Measurements from ENCODE around the gene PTPRM.

The PTPRM gene

GRCh38 chr18:8260319-8260718, 693.2 kb downstream of the PTPRM start:
- no peaks in the 10 kb centered on the region for H3K4me1 Mint-ChIP-seq
- CTCF ChIA-PET = no interaction called here
- DNase-seq = no peak

GRCh38 chr18:8260827-8261226, 693.7 kb downstream of the PTPRM start:
- no peaks in the 10 kb centered on the region for H3K27me3 Mint-ChIP-seq
- CTCF ChIA-PET = no interaction called here
- H3K4me1 Mint-ChIP-seq = no peaks in the 10 kb centered on the region
- no peaks in the 10 kb centered on the region for H3K36me3 Mint-ChIP-seq
- no peak overlapping the region for H3K27ac Mint-ChIP-seq
- DNase-seq = no peak
- H3K4me3 Mint-ChIP-seq = no peak overlapping the region
- H3K9me3 Mint-ChIP-seq = no peaks in the 10 kb centered on the region

More at GRCh38 chr18:8260319-8260718, 693.2 kb downstream of the PTPRM start:
- Mint-ChIP-seq H3K9me3 (no peaks in the 10 kb centered on the region), H3K4me3 (no peak overlapping the region), H3K36me3 (no peaks in the 10 kb centered on the region), H3K27me3 (no peaks in the 10 kb centered on the region), H3K27ac (no peak overlapping the region)

- H3K9me3 Mint-ChIP-seq = no peaks in the 10 kb centered on the region
- no peaks in the 10 kb centered on the region for H3K27me3 Mint-ChIP-seq
- CTCF ChIA-PET = no interaction called here
These were observed 694.6 kb downstream of the PTPRM start for GRCh38 chr18:8261651-8262091.

GRCh38 chr18:8262221-8262620, 695.1 kb downstream of the PTPRM start:
- no peak for DNase-seq
- no peaks in the 10 kb centered on the region for H3K36me3 Mint-ChIP-seq
- CTCF ChIA-PET = no interaction called here
- H3K9me3 Mint-ChIP-seq = no peaks in the 10 kb centered on the region
- H3K27me3 Mint-ChIP-seq = no peaks in the 10 kb centered on the region
- no peak overlapping the region for H3K4me3 Mint-ChIP-seq
- no peak overlapping the region for H3K27ac Mint-ChIP-seq
- H3K4me1 Mint-ChIP-seq = no peaks in the 10 kb centered on the region

More at GRCh38 chr18:8261651-8262091, 694.6 kb downstream of the PTPRM start:
- Mint-ChIP-seq H3K27ac (no peak overlapping the region), H3K4me1 (no peaks in the 10 kb centered on the region), H3K36me3 (no peaks in the 10 kb centered on the region), H3K4me3 (no peak overlapping the region)
- DNase-seq = no peak

- no peaks in the 10 kb centered on the region for H3K9me3 Mint-ChIP-seq
- no peak overlapping the region for H3K27ac Mint-ChIP-seq
- no peaks in the 10 kb centered on the region for H3K36me3 Mint-ChIP-seq
- CTCF ChIA-PET = no interaction called here
- H3K27me3 Mint-ChIP-seq = no peaks in the 10 kb centered on the region
- no peaks in the 10 kb centered on the region for H3K4me1 Mint-ChIP-seq
- no peak for DNase-seq
- no peak overlapping the region for H3K4me3 Mint-ChIP-seq
These were observed 697.0 kb downstream of the PTPRM start for GRCh38 chr18:8264116-8264515.

- H3K4me1 Mint-ChIP-seq = no peaks in the 10 kb centered on the region
- no peaks in the 10 kb centered on the region for H3K9me3 Mint-ChIP-seq
- DNase-seq = no peak
- no peaks in the 10 kb centered on the region for H3K36me3 Mint-ChIP-seq
- no peak overlapping the region for H3K4me3 Mint-ChIP-seq
- no peak overlapping the region for H3K27ac Mint-ChIP-seq
- no peaks in the 10 kb centered on the region for H3K27me3 Mint-ChIP-seq
- CTCF ChIA-PET = no interaction called here
These were observed 697.8 kb downstream of the PTPRM start for GRCh38 chr18:8264861-8265411.

GRCh38 chr18:8272254-8272653, 705.1 kb downstream of the PTPRM start:
- H3K27ac Mint-ChIP-seq = no peak overlapping the region
- no peak overlapping the region for H3K4me3 Mint-ChIP-seq
- H3K9me3 Mint-ChIP-seq = no peaks in the 10 kb centered on the region
- no peaks in the 10 kb centered on the region for H3K4me1 Mint-ChIP-seq
- CTCF ChIA-PET = no interaction called here
- no peaks in the 10 kb centered on the region for H3K27me3 Mint-ChIP-seq
- no peaks in the 10 kb centered on the region for H3K36me3 Mint-ChIP-seq
- DNase-seq = no peak

- no peak overlapping the region for H3K27ac Mint-ChIP-seq
- no peaks in the 10 kb centered on the region for H3K36me3 Mint-ChIP-seq
- CTCF ChIA-PET = no interaction called here
- DNase-seq = no peak
- H3K27me3 Mint-ChIP-seq = no peaks in the 10 kb centered on the region
- H3K9me3 Mint-ChIP-seq = no peaks in the 10 kb centered on the region
- no peaks in the 10 kb centered on the region for H3K4me1 Mint-ChIP-seq
- no peak overlapping the region for H3K4me3 Mint-ChIP-seq
These were observed 707.3 kb downstream of the PTPRM start for GRCh38 chr18:8274370-8274769.

GRCh38 chr18:8276406-8276805, 709.3 kb downstream of the PTPRM start:
- no peaks in the 10 kb centered on the region for H3K36me3 Mint-ChIP-seq
- no peaks in the 10 kb centered on the region for H3K27me3 Mint-ChIP-seq
- H3K4me3 Mint-ChIP-seq = no peak overlapping the region
- no peaks in the 10 kb centered on the region for H3K9me3 Mint-ChIP-seq
- no peak for DNase-seq
- H3K4me1 Mint-ChIP-seq = no peaks in the 10 kb centered on the region
- CTCF ChIA-PET = no interaction called here
- no peak overlapping the region for H3K27ac Mint-ChIP-seq

GRCh38 chr18:8277270-8277669, 710.2 kb downstream of the PTPRM start:
- H3K4me3 Mint-ChIP-seq = no peak overlapping the region
- no peaks in the 10 kb centered on the region for H3K27me3 Mint-ChIP-seq
- H3K36me3 Mint-ChIP-seq = no peaks in the 10 kb centered on the region
- DNase-seq = no peak
- CTCF ChIA-PET = no interaction called here
- H3K27ac Mint-ChIP-seq = no peak overlapping the region
- H3K4me1 Mint-ChIP-seq = no peaks in the 10 kb centered on the region
- H3K9me3 Mint-ChIP-seq = no peaks in the 10 kb centered on the region

GRCh38 chr18:8279346-8279745, 712.2 kb downstream of the PTPRM start:
- no peaks in the 10 kb centered on the region for H3K4me1 Mint-ChIP-seq
- H3K27ac Mint-ChIP-seq = no peak overlapping the region
- no peak overlapping the region for H3K4me3 Mint-ChIP-seq
- no peaks in the 10 kb centered on the region for H3K36me3 Mint-ChIP-seq
- no peaks in the 10 kb centered on the region for H3K9me3 Mint-ChIP-seq
- H3K27me3 Mint-ChIP-seq = no peaks in the 10 kb centered on the region
- DNase-seq = no peak
- CTCF ChIA-PET = no interaction called here

GRCh38 chr18:8279781-8280330, 712.7 kb downstream of the PTPRM start:
- CTCF ChIA-PET = no interaction called here
- DNase-seq = no peak
- no peaks in the 10 kb centered on the region for H3K9me3 Mint-ChIP-seq
- no peaks in the 10 kb centered on the region for H3K4me1 Mint-ChIP-seq
- H3K27ac Mint-ChIP-seq = no peak overlapping the region
- no peak overlapping the region for H3K4me3 Mint-ChIP-seq
- no peaks in the 10 kb centered on the region for H3K27me3 Mint-ChIP-seq
- H3K36me3 Mint-ChIP-seq = no peaks in the 10 kb centered on the region

- Mint-ChIP-seq H3K27me3 (no peaks in the 10 kb centered on the region), H3K27ac (no peak overlapping the region), H3K9me3 (no peaks in the 10 kb centered on the region), H3K4me1 (no peaks in the 10 kb centered on the region), H3K4me3 (no peak overlapping the region), H3K36me3 (no peaks in the 10 kb centered on the region)
- DNase-seq = no peak
- CTCF ChIA-PET = no interaction called here
These were observed 716.9 kb downstream of the PTPRM start for GRCh38 chr18:8283891-8284585.

GRCh38 chr18:8286303-8286702, 719.2 kb downstream of the PTPRM start:
- Mint-ChIP-seq H3K9me3 (no peaks in the 10 kb centered on the region), H3K4me3 (no peak overlapping the region), H3K36me3 (no peaks in the 10 kb centered on the region), H3K4me1 (no peaks in the 10 kb centered on the region), H3K27ac (no peak overlapping the region), H3K27me3 (peaks cover 3% of the 10 kb centered on the region)
- CTCF ChIA-PET = no interaction called here
- no peak for DNase-seq

GRCh38 chr18:8287196-8287885, 720.2 kb downstream of the PTPRM start:
- Mint-ChIP-seq H3K9me3 (no peaks in the 10 kb centered on the region), H3K36me3 (no peaks in the 10 kb centered on the region), H3K27me3 (peaks cover 3% of the 10 kb centered on the region), H3K4me1 (no peaks in the 10 kb centered on the region), H3K27ac (no peak overlapping the region), H3K4me3 (no peak overlapping the region)
- CTCF ChIA-PET = no interaction called here
- DNase-seq = no peak
